Astrocyte (in vitro differentiated cells and primary cell): Measurements from ENCODE around the gene NAMPT. TPM values are rescaled to one million over a fixed set of nuclear protein-coding genes. Genes with fewer than 3 reads are reported as not detected.

Experiments used
- DNase-seq: peaks from one replicate; pipeline ENCODE4 v3.0.0-alpha.2; 2010; ENCODE audit warnings: low read depth
- FAIRE-seq: peaks from 2 replicates; lab custom pipeline; 2011; peaks lifted over from hg19 to GRCh38; lab: Jason Lieb, UNC
- H2AFZ ChIP-seq: 2 replicates; pipeline ENCODE4 v1.6.0; 2012; ENCODE audit warnings: low read depth, low read length, inconsistent platforms
- H3K27ac ChIP-seq: 2 replicates; pipeline ENCODE4 v1.5.1; 2011; ENCODE audit warnings: low read depth, low read length, inconsistent platforms
- H3K27me3 ChIP-seq: 2 replicates; pipeline ENCODE4 v1.6.0; 2011; ENCODE audit warnings: low read length, inconsistent platforms; ENCODE audit not compliant: insufficient read depth
- H3K36me3 ChIP-seq: 2 replicates; pipeline ENCODE4 v1.5.1; 2011; ENCODE audit warnings: low read length, inconsistent platforms; ENCODE audit not compliant: insufficient read depth
- H3K4me1 ChIP-seq: 2 replicates; pipeline ENCODE4 v1.5.1; 2011; ENCODE audit warnings: low read length, inconsistent platforms; ENCODE audit not compliant: insufficient read depth
- H3K4me2 ChIP-seq: 2 replicates; pipeline ENCODE4 v1.6.0; 2012; ENCODE audit warnings: low read length, inconsistent platforms
- H3K4me3 ChIP-seq: 2 replicates; pipeline ENCODE4 v1.5.1; 2011; ENCODE audit warnings: low read depth, mild to moderate bottlenecking, low read length, inconsistent platforms; ENCODE audit not compliant: insufficient read depth
- H3K79me2 ChIP-seq: 2 replicates; pipeline ENCODE4 v1.6.0; 2012; ENCODE audit warnings: mild to moderate bottlenecking, low read length, inconsistent platforms; ENCODE audit not compliant: insufficient read depth
- H3K9ac ChIP-seq: 2 replicates; pipeline ENCODE4 v1.6.0; 2012; ENCODE audit warnings: mild to moderate bottlenecking, low read length, inconsistent platforms
- H3K9me3 ChIP-seq: 2 replicates; pipeline ENCODE4 v1.5.1; 2012; ENCODE audit warnings: low read depth, mild to moderate bottlenecking, low read length, inconsistent platforms; ENCODE audit not compliant: insufficient read depth
- H4K20me1 ChIP-seq: 2 replicates; pipeline ENCODE4 v1.6.0; 2012; ENCODE audit warnings: low read length, inconsistent platforms; ENCODE audit not compliant: insufficient read depth
- H3K27ac Mint-ChIP-seq: one replicate; pipeline ENCODE4 v1.8.0; 2021; ENCODE audit warnings: mild to moderate bottlenecking, mixed read lengths; ENCODE audit not compliant: unreplicated experiment
- H3K27me3 Mint-ChIP-seq: one replicate; pipeline ENCODE4 v1.8.0; 2021; ENCODE audit warnings: low read depth, mixed read lengths; ENCODE audit not compliant: unreplicated experiment
- H3K36me3 Mint-ChIP-seq: one replicate; pipeline ENCODE4 v1.8.0; 2021; ENCODE audit warnings: low read depth, mixed read lengths; ENCODE audit not compliant: unreplicated experiment
- H3K4me1 Mint-ChIP-seq: one replicate; pipeline ENCODE4 v1.8.0; 2021; ENCODE audit warnings: low read depth, mixed read lengths; ENCODE audit not compliant: unreplicated experiment
- H3K4me3 Mint-ChIP-seq: one replicate; pipeline ENCODE4 v1.8.0; 2021; ENCODE audit warnings: mild to moderate bottlenecking, moderate library complexity, mixed read lengths; ENCODE audit not compliant: unreplicated experiment
- H3K9me3 Mint-ChIP-seq: one replicate; pipeline ENCODE4 v1.8.0; 2021; ENCODE audit warnings: mild to moderate bottlenecking, mixed read lengths; ENCODE audit not compliant: unreplicated experiment
- CTCF ChIP-seq: IDR thresholded peaks from 2 replicates; pipeline ENCODE4 v1.5.1; 2011; ENCODE audit warnings: low read depth, mild to moderate bottlenecking, inconsistent platforms, low read length, moderate library complexity; ENCODE audit not compliant: insufficient read depth
- EZH2 ChIP-seq: IDR thresholded peaks from 2 replicates; pipeline ENCODE4 v1.6.1; 2012; ENCODE audit warnings: mild to moderate bottlenecking, low read length, inconsistent platforms; ENCODE audit not compliant: insufficient read depth
- total RNA-seq: library from RNA; stranded (reverse); gene quantifications from 2 replicates; pipeline ENCODE4 v1.2.1, GENCODE V29; 2021

The NAMPT gene
- total RNA-seq, 1 donor from 2014 or later: 52.1 TPM

GRCh38 chr7:106243893-106244292 is 40.9 kb downstream of the NAMPT start:
- H3K36me3 Mint-ChIP-seq: peaks cover 8% of the 10 kb centered on the region
- FAIRE-seq: no peak
- TF ChIP-seq CTCF (no peak), EZH2 (no peak)

GRCh38 chr7:106239406-106239805 is 45.4 kb downstream of the NAMPT start:
- Mint-ChIP-seq H3K4me3 (no peak overlapping the region), H3K4me1 (peaks cover 2% of the 10 kb centered on the region), H3K9me3 (no peaks in the 10 kb centered on the region), H3K36me3 (no peaks in the 10 kb centered on the region), H3K27me3 (peaks cover 5% of the 10 kb centered on the region), H3K27ac (no peak overlapping the region)
- TF ChIP-seq CTCF (no peak), EZH2 (no peak)
- H3K4me2 ChIP-seq: no peak overlapping the region
- no peaks in the 10 kb centered on the region for H4K20me1 ChIP-seq
- no peaks in the 10 kb centered on the region for H3K79me2 ChIP-seq
- no peak overlapping the region for H3K9ac ChIP-seq
- no peaks in the 10 kb centered on the region for H3K9me3 ChIP-seq
- no peaks in the 10 kb centered on the region for H3K27me3 ChIP-seq
- H2AFZ ChIP-seq: no peak overlapping the region
- no peaks in the 10 kb centered on the region for H3K4me1 ChIP-seq
- DNase-seq (no peak), FAIRE-seq (no peak)
- no peak overlapping the region for H3K4me3 ChIP-seq
- no peaks in the 10 kb centered on the region for H3K36me3 ChIP-seq
- no peak overlapping the region for H3K27ac ChIP-seq

More at GRCh38 chr7:106243893-106244292, 40.9 kb downstream of the NAMPT start:
- H2AFZ ChIP-seq: no peak overlapping the region
- H3K36me3 ChIP-seq: peaks cover 5% of the 10 kb centered on the region
- no peaks in the 10 kb centered on the region for H3K27me3 ChIP-seq
- no peak overlapping the region for H3K27ac ChIP-seq
- no peak overlapping the region for H3K27ac Mint-ChIP-seq
- no peak overlapping the region for H3K9ac ChIP-seq
- no peaks in the 10 kb centered on the region for H3K27me3 Mint-ChIP-seq
- H3K79me2 ChIP-seq: no peaks in the 10 kb centered on the region
- H3K4me3 ChIP-seq: no peak overlapping the region
- H3K4me1 Mint-ChIP-seq: peaks cover 1% of the 10 kb centered on the region
- peaks cover 2% of the 10 kb centered on the region for H3K9me3 Mint-ChIP-seq
- no peak overlapping the region for H3K4me3 Mint-ChIP-seq
- peaks cover 3% of the 10 kb centered on the region for H3K9me3 ChIP-seq
- DNase-seq: peak; percentile 10
- no peaks in the 10 kb centered on the region for H4K20me1 ChIP-seq
- no peak overlapping the region for H3K4me2 ChIP-seq
- no peaks in the 10 kb centered on the region for H3K4me1 ChIP-seq

- no peaks in the 10 kb centered on the region for H3K79me2 ChIP-seq
- no peak for FAIRE-seq
Observed at GRCh38 chr7:106238830-106239229, 46.0 kb downstream of the NAMPT start.

More at GRCh38 chr7:106238830-106239229, 46.0 kb downstream of the NAMPT start:
- Histone ChIP-seq H3K9me3 (no peaks in the 10 kb centered on the region), H2AFZ (no peak overlapping the region), H4K20me1 (no peaks in the 10 kb centered on the region), H3K9ac (no peak overlapping the region), H3K4me2 (no peak overlapping the region), H3K4me3 (no peak overlapping the region), H3K27ac (no peak overlapping the region), H3K36me3 (no peaks in the 10 kb centered on the region), H3K27me3 (no peaks in the 10 kb centered on the region), H3K4me1 (no peaks in the 10 kb centered on the region)
- Mint-ChIP-seq H3K27ac (no peak overlapping the region), H3K4me3 (no peak overlapping the region), H3K36me3 (no peaks in the 10 kb centered on the region), H3K27me3 (peaks cover 5% of the 10 kb centered on the region), H3K4me1 (peaks cover 2% of the 10 kb centered on the region), H3K9me3 (peaks cover 3% of the 10 kb centered on the region)
- TF ChIP-seq CTCF (no peak), EZH2 (no peak)
- no peak for DNase-seq
